Measurements from ENCODE around the gene ANP32E.
A peak's percentile ranks its signal among the peaks of the same experiment; 100 is the strongest.
"Not testable (repeated sequence)": the region's sequence is repeated elsewhere in the genome, so short reads cannot be mapped to it uniquely, and the experiment has no call there.

ANP32E gene

DNA sequence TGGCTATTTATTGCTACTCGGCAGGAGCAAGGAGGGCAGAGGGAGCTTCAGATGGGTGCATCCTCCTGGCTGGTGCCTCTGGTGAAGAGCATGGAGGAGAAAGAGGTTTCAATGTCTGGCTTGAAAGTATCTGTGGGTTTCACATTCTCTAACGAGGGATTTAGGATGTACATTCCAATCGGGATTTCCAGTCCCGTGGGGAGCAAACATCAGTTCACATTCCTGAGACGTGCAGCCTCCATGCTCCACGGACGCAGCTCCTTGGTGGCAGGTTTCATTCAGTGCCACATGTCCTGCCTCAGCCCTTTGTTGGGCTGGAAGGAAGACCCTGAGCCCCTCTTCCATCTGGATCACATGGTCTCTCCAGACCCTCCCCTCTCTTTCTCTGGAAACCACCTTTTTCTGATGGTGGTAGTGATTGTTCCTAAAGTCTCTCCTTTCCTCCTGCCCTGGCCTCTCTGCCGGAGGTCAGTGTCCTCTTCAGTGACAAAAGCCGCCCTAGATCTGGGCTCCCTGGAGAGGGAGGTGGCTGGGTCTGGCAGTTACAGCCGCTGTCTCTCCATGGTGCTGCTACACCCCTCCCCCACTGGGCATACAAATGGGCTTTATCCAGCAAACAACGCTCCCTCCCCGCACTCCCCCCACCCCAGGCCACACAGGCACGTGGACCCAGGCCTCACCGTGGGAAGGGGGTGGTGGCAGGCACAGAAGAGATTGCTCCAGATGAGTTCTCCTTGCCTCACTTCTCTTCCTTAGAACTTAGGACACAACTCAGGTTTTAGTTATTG, 20.8 kb upstream of the ANP32E start:
- peak; percentile 42 for DNase-seq (ENCODE audit: low spot score)

DNA sequence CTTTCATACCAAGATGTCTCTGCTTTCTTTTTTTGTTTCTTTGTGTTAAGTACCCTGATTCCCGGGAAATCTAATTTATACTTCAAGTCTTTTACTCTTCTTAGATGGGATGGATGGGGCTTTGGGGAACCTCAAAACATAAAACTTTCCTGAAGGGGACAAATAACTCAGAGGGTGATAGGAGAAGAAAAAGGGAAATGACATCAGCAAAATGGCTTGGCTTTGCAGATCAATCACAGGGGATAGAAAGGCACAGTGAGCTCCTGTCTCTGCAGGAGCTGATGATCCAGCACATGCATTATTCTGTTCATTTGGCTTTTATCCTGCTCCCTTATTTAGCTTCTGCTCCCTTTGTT, 20.3 kb upstream of the ANP32E start:
- no peak for DNase-seq (ENCODE audit: low spot score)

DNA sequence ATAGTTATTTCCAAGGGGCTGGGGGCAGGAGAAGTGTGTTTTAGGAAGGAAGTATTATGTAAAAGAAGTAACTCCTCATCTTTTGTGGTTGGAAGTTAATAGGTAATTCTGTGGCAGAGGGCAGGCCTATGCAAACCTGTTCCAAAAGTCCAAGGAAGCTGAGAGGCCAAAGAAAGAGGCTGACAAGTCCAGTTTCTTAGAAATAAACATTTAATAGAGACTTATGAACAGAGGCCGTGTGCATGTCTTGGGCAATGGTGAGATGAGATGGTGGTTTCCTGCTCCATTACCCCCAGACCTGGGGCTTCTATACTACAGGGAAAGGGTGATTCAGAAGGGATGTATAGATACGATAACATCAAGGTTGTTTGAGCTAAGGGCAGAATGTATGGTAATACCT, 14.0 kb upstream of the ANP32E start:
- no peak for DNase-seq (ENCODE audit: low spot score)

DNA sequence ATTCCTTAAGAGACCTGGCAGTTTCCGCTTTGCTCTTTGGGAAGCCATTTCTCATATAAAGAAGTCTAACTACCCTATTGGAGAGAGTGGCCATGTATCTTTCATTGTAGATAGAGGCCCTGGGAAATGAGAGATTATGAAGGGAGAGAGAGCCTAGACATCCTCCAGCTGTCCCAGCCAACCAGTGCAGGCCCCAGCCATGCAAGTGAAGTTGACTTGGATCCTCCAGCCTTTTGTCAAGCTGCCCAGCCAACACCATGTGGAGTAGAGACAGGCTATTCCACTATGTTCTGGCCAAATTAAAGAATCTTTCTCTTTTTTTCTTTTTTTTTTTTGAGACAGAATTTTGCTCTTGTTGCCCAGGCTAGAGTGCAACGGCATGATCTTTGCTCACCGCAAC, 7.1 kb upstream of the ANP32E start:
- no peak for DNase-seq (ENCODE audit: low spot score)

DNA sequence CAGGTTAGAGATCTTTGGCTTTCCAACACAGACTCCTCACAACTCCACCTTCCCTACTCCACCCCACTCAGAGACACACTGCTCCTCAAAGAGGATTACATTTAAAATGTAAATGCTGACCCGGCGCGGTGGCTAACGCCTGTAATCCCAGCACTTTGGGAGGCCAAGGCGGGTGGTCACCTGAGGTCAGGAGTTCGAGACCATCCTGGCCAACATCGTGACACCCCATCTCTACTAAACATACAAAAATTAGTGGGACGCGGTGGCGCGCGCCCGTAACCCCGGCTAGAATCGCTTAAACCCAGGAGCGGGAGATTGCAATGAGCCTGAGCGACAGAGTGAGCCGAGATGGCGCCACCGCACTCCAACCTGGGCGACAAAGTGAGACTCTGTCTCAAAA, 1.8 kb upstream of the ANP32E start:
- no peak for DNase-seq (ENCODE audit: low spot score)

DNA sequence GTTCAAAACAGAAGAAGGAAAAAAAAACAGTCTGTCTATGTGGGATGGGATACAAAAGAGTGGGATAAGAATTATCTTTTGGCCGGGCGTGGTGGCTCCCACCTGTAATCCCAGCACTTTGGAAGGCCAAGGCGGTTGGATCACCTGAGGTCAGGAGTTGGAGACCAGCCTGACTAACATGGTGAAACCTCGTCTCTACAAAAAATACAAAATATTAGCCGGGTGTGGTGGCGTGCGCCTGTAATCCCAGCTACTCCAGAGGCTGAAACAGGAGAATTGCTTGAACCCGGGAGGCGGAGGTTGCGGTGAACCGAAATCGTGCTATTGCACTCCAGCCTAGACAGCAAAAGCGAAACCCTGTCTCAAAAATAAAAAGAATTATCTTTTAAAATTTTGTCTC, 1.3 kb upstream of the ANP32E start:
- DNase-seq (ENCODE audit: low spot score), result not testable (repeated sequence)

DNA sequence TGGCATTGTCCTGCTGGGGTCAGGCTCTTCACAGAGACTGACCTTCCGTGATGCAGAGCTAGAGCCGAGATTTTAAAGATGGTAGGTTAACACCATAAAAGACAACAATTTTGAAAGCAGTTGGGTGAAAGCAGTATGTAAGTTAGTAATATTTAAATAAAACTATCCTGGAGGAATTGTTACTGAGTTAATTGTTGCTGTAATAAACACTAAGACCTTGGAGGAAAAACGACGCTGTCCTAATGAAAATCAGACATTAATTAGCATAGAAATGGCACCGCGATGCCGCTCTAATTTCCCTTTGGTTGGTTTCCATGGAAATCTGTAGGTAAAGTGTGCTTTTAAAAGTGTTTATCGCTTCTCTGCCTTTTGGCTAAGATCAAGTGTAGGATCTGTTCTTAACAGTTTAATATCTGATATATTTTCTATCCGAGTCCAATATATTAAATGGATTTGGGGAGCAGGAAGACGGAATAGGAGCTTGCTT, 745 bp upstream of the ANP32E start:
- DNase-seq (ENCODE audit: low spot score), result no peak

DNA sequence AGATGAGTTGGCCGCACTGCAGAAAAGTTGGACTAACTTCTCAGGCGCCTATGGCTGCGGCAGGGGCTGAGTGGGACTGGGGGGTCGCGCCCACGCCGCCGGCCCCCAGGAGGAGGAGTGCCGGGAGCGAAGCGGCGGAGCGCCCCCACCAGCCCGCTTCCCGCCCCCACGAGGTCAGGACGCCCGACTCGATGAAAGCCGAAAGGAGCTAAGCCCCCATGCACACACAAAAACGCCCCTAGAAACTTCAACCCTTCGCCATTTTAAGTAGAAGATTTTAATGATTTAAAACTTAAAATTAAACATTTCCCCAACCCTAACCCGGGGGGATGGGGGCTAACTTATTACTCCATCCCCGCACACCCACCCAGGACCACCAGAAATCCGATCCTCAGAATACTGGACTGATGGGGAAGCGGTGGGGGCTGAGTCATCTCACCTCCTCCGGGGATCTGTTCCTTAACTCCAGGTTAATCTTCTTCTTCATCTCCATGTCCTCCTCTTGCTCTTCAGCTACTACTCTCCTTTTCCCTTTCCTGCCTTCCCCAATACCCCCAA, 539 bp downstream of the ANP32E start:
- DNase-seq (ENCODE audit: low spot score), result peak; percentile 49

DNA sequence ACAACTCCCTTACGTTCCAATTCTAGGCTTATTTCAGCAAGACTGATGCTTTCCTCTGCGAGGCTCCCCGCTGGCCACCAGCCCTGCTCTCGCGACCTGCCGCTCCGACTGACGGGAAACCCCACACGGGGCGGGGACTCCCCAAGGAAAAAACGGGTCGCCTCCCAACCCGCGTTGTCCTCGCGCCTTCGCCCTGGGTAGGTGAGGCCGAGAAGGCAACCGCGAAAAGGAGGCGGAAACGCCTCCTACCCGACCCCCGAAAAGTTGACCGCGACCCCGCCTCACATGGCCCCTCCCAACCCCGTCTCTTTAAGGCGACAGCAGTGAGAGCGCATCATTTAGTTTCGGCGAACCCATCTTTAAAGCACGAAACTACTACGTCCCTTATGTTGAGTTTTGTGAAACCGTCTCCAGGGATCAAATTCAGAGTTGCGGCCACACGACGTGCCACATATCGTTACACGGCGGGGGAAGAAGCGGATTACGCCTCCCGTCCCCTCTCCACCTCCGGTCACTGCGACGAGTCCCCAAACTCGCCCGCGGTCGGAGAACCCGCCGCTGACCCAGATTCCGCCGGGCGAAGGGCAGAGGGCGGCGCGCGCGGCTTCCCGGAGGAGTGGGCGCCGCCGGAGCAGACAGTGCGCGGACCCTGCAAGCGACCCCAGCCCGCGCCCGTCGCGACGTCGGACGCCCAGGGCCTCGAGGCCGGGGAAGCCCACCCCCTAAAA, 1.2 kb downstream of the ANP32E start:
- DNase-seq (ENCODE audit: low spot score), result peak; percentile 83

DNA sequence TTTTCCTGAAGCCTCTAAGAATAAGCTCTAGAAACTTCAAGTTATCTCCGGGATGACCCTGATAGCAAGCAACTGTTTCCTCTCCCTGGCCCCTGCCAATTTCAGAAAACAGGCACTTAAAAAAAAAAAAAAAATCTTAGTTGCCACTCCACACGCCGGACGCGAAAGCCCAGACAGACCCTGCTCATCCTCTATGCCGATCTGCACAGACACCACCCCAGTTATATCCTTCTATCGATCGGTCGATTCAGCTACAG, 1.7 kb downstream of the ANP32E start:
- DNase-seq (ENCODE audit: low spot score), result no peak

DNA sequence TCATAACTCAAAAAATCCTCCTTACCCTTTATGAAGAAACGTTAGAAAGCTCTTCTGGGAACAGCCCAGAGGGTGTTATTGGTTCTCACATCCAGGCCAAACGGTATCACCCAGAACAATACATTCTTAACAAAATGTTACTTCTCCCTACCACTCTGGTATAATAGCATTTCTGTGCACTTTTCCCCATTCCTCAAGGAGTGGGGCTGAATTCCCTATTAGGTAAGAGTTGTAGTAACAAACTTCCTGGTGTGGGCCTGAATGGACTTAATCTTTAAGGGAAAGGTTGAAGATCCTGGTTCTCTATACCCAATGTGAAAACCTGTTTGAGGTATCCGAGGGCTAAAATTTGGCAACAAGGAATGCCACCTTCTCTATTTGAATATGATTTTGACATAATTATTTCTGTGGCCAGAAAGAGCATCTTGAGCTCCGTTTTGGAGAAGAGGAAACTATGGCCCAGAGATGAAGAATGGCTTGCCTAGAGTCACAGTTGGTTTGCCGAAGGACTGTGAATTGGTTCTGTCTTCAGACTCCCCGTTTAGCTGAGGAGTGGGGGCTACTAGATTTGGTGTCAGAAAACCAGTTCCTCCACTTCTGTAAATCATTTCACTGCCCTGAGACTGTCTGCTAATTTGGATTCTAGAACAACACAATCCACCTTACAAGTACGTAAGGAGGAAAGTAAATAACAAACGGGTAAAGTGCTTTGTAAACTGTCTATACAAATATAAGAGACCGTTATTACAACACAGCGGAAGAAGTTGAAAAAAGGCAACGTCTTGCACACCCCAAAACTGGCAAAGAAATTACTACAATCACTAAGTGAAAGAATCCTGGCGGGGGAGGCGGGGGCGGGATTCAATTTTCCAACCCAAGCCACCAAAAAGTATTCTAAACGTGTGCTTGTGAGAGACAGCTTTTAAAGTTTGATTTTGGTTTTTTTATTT, 2.3 kb downstream of the ANP32E start:
- DNase-seq (ENCODE audit: low spot score), result peak; percentile 30

DNA sequence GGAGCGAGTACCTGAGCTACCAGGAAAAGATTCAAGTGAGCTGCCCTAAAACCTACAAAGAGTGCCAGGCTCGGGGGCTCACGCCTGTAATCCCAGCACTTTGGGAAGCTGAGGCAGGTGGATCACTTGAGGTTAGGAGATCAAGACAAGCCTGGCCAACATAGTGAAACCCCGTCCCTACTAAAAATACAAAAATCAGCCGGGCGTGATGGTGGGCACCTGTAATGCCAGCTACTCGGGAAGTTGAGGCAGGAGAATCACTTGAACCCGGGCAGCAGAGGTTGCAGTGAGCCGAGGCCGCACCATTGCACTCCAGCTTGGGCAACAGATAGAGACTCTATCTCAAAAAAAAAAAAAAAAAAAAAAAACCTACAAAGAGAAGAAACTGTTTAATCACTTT, 3.0 kb downstream of the ANP32E start:
- DNase-seq (ENCODE audit: low spot score), result not testable (repeated sequence)

DNA sequence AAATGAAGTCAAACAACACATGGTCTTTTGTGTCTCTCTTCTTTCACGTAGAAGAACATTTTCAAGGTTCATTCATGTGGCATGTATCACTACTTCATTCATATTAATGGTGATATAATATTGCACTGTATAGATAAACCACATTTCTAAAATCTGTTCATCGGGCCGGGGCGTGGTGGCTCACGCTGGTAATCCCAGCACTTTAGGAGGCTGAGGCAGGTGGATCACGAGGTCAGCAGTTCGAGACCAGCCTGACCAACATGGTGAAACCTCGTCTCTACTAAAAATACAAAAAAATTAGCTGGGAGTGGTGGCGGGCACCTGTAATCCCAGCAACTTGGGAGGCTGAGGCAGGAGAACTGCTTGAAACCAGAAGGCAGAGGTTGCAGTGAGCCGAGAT, 7.7 kb downstream of the ANP32E start:
- DNase-seq (ENCODE audit: low spot score), result not testable (repeated sequence)

DNA sequence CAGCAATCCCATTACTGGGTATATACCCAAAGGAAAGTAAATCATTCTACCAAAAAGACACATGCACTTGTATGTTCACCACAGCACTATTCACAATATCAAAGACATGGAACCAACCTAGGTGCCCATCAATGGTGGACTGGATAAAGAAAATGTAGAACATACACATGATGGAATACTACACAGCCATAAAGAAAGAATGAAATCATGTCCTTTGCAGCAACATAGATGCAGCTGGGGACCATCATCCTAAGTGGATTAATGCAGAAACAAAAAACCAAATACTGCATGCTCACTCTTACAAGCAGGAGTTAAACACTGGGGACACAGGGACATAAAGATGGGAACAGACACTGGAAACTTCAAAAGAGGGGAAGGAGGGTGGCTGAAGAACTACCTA, 8.7 kb downstream of the ANP32E start:
- no peak for DNase-seq (ENCODE audit: low spot score)

DNA sequence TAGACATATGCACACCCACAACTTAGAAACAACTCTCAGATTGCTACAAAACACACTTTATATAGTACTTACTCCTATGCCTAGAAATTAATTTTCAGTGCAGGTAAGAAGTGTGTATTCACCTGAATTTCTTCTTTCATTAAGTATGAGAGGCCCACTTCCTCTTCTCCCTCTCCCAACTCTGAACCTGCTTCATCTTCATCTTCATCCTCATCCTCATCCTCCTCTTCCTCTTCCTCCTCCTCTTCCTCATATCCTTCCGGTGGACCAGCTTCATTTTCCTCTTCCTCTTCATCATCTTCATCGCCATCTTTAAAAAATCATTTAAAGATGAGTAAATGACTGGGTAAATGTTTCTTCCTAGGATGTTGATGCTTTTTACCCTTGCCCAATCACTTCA, 9.4 kb downstream of the ANP32E start:
- DNase-seq (ENCODE audit: low spot score), result no peak

DNA sequence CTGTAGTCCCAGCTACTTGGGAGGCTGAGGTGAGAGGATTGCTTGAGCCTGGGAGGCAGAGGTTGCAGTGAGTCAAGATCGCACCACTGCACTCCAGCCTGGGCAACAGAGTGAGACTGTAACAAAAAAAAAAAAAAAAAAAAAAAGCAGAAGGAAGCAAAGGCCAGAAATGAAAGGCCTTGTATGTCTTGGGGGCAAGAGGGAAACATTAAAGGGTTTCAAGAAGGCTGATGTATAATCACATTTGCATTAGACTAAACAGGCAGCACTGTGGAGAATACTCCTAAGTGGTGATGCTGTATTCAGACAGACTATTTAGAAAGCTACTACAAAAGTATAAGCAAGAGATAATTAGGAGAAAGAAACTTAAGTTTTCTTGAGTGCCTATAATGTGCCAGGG, 10.4 kb downstream of the ANP32E start:
- DNase-seq (ENCODE audit: low spot score), result no peak

DNA sequence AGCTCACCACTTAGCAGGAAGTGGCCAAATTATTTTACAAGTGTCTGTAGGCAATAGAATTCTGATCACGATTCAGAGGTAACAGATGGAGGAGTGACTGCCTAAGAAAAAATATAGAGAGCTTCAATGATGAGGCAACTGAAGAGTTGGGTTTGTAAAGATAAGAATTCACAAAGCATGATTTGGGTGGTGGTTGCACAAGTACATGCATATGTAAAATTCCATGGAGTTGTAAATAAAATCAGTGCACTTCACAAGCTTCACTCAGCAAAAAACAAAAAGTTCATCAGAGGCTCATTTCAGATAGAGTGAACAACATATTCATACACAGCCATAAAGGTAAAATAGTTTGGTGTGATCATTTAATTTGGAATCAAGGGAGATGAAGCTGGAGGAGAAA, 10.9 kb downstream of the ANP32E start:
- no peak for DNase-seq (ENCODE audit: low spot score)

DNA sequence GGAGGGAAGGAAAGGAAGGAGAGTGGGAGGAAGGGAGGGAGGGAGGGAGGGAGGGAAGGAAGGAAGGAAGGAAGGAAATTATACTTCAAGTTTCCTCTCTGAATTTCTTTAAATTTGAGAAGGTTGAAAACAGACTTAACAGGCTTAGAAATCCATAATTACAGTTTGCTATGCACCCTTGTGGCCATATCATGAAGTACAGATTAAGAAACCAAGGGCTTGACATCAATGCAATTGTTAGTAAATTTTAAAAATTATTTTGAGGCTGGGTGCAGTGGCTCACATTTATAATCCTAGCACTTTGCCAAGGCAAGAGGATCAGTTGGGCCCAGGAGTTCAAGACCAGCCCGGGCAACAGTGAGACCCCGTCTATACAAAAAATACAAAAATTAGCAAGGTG, 14.4 kb downstream of the ANP32E start:
- DNase-seq (ENCODE audit: low spot score), result peak; percentile 45

DNA sequence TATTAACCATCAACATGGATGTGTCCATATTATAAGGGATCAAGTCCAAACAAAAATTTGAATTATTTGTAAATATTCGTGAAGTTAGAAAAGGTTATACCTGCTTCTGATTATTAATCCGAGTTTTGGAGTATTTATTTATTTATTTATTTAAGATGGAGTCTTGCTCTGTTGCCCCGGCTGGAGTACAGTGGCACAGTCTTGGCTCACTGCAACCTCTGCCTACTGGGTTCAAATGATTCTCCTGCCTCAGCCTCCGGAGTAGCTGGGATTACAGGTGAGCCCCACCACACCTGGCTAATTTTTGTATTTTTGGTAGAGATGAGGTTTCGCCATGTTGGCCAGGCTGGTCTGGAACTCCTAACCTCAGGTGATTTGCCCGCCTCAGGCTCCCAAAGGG, 20.1 kb downstream of the ANP32E start:
- not testable (repeated sequence) for DNase-seq (ENCODE audit: low spot score)

DNA sequence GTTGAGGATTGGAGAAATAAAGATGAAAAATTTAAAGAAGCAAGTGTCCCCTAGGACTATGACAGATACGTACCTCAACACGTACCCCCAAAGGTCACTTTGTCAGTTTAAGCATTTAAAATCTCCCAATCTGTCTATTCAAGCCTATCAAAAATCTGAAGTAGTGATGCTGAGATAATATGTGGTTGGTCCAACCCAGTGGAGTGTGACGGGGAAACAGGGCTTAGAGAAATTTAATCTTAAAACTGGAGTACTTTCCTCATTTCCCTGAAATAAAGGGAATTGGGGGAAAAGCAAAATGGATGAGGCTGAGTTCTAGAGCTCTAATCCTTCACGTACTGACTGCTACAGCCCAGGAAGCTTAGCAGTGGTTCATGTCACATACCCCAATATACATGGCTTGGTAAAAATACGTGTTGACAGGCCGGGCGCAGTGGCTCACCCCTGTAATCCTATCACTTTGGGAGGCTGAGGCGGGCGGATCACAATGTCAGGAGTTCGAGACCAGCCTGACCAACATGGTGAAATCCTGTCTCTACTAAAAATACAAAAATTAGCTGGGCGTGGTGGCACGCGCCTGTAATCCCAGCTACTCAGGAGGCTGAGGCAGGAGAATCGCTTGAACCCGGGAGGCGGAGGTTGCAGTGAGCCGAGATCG, 21.7 kb downstream of the ANP32E start:
- DNase-seq (ENCODE audit: low spot score), result not testable (repeated sequence)

DNA sequence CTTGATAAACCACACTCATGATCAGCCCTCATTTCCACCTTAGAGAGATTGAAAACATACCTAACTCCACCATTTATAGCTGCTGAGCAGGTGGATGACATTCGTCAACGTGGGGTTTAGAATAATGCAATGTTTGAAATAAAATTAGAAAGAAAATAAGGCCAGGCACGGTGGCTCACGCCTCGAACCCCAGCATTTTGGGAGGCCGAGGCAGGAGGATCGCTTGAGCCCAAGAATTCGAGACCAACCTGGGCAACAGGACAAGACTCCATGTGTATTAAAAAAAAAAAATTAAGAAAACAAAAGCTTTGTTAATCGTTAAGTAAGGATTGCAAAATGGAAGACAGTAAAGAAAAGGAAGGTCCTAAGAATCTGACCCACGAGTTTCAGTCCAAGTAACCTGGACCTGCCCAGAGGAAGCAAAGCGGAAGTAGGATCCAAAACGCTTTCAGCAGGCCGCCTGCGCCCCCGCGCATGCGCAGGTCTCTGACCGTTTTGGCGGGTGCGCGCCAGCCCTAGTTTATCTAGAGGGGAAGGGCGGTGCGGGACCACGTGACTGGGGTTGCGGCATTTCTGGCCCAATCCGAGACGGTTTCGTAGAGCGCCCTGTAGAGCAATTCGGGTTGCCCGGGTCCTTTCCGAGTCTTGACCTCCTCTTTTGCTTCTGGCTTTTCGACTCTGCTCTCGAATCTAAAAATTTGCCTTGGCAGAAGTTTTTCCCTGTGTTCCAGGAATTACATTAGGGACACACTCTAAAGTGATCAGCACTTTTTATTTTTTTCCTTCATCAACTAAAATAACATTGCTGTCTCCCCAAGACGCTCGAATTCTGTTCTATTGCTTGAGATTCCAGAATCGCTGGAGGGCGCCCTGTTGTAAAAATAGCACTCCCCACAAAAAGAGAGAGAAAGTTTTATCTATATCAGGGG, 22.5 kb downstream of the ANP32E start:
- peak; percentile 96 for DNase-seq (ENCODE audit: low spot score)

Measured in GM03348 (cell line).